Fibroblast of villous mesenchyme (primary cell): ENCODE measurements around the gene BBOF1. TPM values are rescaled to one million over a fixed set of nuclear protein-coding genes. Genes with fewer than 3 reads are reported as not detected.

Experiments
- DNase-seq: peaks from one replicate; pipeline ENCODE4 v3.0.0-alpha.2; 2010; ENCODE audit warnings: low read depth
- H3K4me3 ChIP-seq: 2 replicates; pipeline ENCODE4 v1.5.1; 2011; ENCODE audit warnings: low read depth, mild to moderate bottlenecking, low read length
- total RNA-seq: library from RNA; depleted of rRNA; stranded (reverse); fragments of >200 nt; gene quantifications from 2 replicates; pipeline ENCODE4 v1.2.3, GENCODE V29; 2012
- TF ChIP-seq, protein P1 (sequence below): IDR thresholded peaks from 2 replicates; pipeline ENCODE4 v1.5.1; 2012; ENCODE audit warnings: low read depth, mild to moderate bottlenecking, low read length; ENCODE audit not compliant: insufficient read depth

BBOF1 gene
- total RNA-seq, 1 donor = 8.2 TPM

DNA sequence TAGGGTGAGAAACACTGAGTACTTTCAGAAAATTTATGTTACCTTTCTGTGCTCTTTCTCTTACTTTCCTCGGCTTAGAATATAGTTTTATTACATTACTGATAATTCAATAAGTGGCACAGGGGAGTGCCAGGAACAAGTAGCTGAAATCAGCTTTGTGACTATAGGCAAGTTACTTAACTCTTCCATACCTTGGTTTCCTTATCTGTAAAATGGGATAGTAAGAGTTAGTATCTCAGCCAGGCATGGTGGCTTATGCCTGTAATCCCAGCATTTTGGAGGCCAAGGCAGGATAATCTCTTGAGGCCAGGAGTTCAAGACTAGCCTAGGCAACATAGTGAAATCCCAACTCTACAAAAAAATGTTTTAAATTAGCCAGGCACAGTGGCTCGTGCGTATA, 15.4 kb downstream of the BBOF1 start:
- DNase-seq = no peak
- TF ChIP-seq, protein P1, sequence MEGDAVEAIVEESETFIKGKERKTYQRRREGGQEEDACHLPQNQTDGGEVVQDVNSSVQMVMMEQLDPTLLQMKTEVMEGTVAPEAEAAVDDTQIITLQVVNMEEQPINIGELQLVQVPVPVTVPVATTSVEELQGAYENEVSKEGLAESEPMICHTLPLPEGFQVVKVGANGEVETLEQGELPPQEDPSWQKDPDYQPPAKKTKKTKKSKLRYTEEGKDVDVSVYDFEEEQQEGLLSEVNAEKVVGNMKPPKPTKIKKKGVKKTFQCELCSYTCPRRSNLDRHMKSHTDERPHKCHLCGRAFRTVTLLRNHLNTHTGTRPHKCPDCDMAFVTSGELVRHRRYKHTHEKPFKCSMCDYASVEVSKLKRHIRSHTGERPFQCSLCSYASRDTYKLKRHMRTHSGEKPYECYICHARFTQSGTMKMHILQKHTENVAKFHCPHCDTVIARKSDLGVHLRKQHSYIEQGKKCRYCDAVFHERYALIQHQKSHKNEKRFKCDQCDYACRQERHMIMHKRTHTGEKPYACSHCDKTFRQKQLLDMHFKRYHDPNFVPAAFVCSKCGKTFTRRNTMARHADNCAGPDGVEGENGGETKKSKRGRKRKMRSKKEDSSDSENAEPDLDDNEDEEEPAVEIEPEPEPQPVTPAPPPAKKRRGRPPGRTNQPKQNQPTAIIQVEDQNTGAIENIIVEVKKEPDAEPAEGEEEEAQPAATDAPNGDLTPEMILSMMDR = no peak
- H3K4me3 ChIP-seq = no peak overlapping the region

- TF ChIP-seq, protein P1 = no peak
- no peak overlapping the region for H3K4me3 ChIP-seq
- peak; percentile 22 for DNase-seq
These were observed 16.4 kb downstream of the BBOF1 start for GRCh38 chr14:74035556-74035955.

DNA sequence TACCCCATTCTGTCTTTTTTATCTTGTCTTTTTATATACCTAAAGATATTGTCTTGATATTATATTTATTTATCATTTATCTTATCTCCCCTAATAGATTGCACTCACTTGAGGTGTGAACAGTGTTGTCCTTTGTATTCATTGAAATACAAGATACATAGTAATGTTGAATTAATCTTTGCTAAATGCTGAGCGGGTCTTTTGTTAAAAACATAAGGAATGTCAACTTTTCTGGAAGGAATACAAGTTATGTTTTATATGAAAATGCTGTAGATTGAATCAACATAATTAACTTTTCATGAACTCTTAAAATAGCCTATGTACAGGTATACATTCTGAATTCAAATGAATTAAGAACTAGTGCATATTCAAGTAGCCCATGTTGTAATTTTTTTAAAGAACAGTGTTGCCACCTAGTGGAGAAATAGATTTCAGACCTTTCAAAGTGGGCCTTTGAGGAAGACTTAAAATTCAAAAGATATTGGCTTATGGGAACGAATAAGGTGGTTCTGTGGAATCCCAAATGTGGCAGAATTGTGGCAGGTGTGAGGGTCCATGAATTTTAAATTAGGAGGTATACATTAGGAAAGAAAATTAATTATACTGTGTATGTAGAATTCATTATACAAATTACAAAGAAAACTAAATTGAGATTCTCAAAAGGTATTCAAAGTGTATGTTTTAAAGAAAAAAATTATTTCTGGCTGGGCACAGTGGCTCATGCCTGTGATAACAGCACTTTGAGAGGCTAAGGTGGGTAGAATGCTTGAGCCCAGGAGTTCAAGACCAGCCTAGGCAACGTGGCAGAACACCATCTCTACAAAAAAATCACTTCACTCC, 19.1 kb downstream of the BBOF1 start:
- H3K4me3 ChIP-seq = no peak overlapping the region
- DNase-seq = peak; percentile 75
- TF ChIP-seq, protein P1 = peak; percentile 62

DNA sequence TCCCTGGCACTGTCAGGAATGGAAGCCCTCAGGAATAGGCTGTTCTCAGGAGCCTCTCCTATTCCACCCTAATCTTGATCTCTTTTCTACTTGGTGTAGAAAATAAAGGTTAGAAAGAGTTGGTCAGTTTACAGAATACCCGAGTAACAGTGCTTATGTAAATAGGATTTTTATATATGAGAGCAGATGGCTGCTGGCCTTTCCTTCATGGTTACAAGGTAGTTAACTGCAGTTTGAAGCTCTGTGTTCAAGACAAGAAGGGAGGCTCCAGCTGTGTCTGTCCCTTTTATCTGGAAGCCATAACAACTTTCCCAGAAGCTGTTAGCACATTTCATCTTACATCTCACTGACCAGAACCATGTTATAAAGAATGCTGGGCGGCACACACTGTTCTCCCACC, 23.1 kb downstream of the BBOF1 start:
- no peak overlapping the region for H3K4me3 ChIP-seq
- TF ChIP-seq, protein P1 = no peak
- no peak for DNase-seq

- H3K4me3 ChIP-seq = no peak overlapping the region
- DNase-seq = no peak
- TF ChIP-seq, protein P1 = no peak
These were observed 26.4 kb downstream of the BBOF1 start for GRCh38 chr14:74045522-74045921.

GRCh38 chr14:74048281-74048680, 29.1 kb downstream of the BBOF1 start:
- no peak overlapping the region for H3K4me3 ChIP-seq
- DNase-seq = no peak
- TF ChIP-seq, protein P1 = peak; percentile 9

- H3K4me3 ChIP-seq = no peak overlapping the region
- TF ChIP-seq, protein P1 = no peak
- DNase-seq = no peak
These were observed 30.8 kb downstream of the BBOF1 start for GRCh38 chr14:74049876-74050495.
